ENCODE measurements around the gene CNGB1.

Gene CNGB1

GRCh38 chr16:57915811-57916488, 55.0 kb downstream of the CNGB1 start:
- no peak overlapping the region for H3K4me3 ChIP-seq (ENCODE audit: low read depth, low read length)
- ChIA-PET POLR2A (no interaction called here), CTCF (interaction anchor here (1.4 to 2.9 kb wide), 2 partner anchors 9 to 17 kb away, joined by 6 to 12 read pairs; no protein-coding TSS in a partner anchor)
- no peak for DNase-seq (ENCODE audit: low read depth, low spot score)
- no peak for TF ChIP-seq CTCF (IDR thresholded peaks at IDR 0.05; ENCODE audit: insufficient read depth, low read length, missing control alignments)

GRCh38 chr16:57915267-57915666, 55.7 kb downstream of the CNGB1 start:
- CTCF ChIA-PET, result interaction anchor here (1.4 to 2.9 kb wide), 2 partner anchors 8 to 16 kb away, joined by 6 to 12 read pairs; no protein-coding TSS in a partner anchor
- no peak for TF ChIP-seq CTCF (IDR thresholded peaks at IDR 0.05; ENCODE audit: insufficient read depth, low read length, missing control alignments)
- DNase-seq (ENCODE audit: low read depth, low spot score), result no peak
- H3K4me3 ChIP-seq (ENCODE audit: low read depth, low read length), result no peak overlapping the region
- POLR2A ChIA-PET, result no interaction called here

- no peak for DNase-seq (ENCODE audit: low read depth, low spot score)
- no peak overlapping the region for H3K4me3 ChIP-seq (ENCODE audit: low read depth, low read length)
- ChIA-PET POLR2A (no interaction called here), CTCF (interaction anchor here (1.3 to 2.9 kb wide), 4 partner anchors 8 to 16 kb away, joined by 3 to 12 read pairs (median 4); no protein-coding TSS in a partner anchor)
- no peak for TF ChIP-seq CTCF (IDR thresholded peaks at IDR 0.05; ENCODE audit: insufficient read depth, low read length, missing control alignments)
Measured at GRCh38 chr16:57914244-57915173, 56.4 kb downstream of the CNGB1 start.

GRCh38 chr16:57912529-57913260, 58.2 kb downstream of the CNGB1 start:
- TF ChIP-seq CTCF (IDR thresholded peaks at IDR 0.05; ENCODE audit: insufficient read depth, low read length, missing control alignments), result no peak
- no peak for DNase-seq (ENCODE audit: low read depth, low spot score)
- H3K4me3 ChIP-seq (ENCODE audit: low read depth, low read length), result no peak overlapping the region
- CTCF ChIA-PET, result no interaction called here
- POLR2A ChIA-PET, result no interaction called here

GRCh38 chr16:57911743-57912142, 59.2 kb downstream of the CNGB1 start:
- CTCF ChIA-PET, result interaction anchor here (1.0 to 1.1 kb wide), 2 partner anchors 12 to 89 kb away, joined by 3 read pairs; partner anchors contain the start of gene USB1
- DNase-seq (ENCODE audit: low read depth, low spot score), result no peak
- POLR2A ChIA-PET, result no interaction called here

More at GRCh38 chr16:57911743-57912142, 59.2 kb downstream of the CNGB1 start:
- TF ChIP-seq CTCF (IDR thresholded peaks at IDR 0.05; ENCODE audit: insufficient read depth, low read length, missing control alignments), result no peak
- no peak overlapping the region for H3K4me3 ChIP-seq (ENCODE audit: low read depth, low read length)

All from AG04449 (cell line).